ENCODE measurements around the gene TNRC6C. TPM values are rescaled to one million over a fixed set of nuclear protein-coding genes. Genes with fewer than 3 reads are reported as not detected.
A peak's percentile ranks its signal among the peaks of the same experiment; 100 is the strongest.

Gene TNRC6C
- total RNA-seq, 1 donor from 2014 or later: 24.6 TPM

GRCh38 chr17:78147315-78147998, 189.0 kb downstream of the TNRC6C start:
- ChIA-PET CTCF (interaction anchor here (1.0 to 2.6 kb wide), 4 partner anchors 10 to 29 kb away, joined by 4 to 13 read pairs (median 7); no protein-coding TSS in a partner anchor), POLR2A (interaction anchor here (0.5 to 48.2 kb wide), 5 partner anchors 16 to 588 kb away, joined by 3 to 2404 read pairs (median 6); partner anchors contain the start of genes AFMID, SYNGR2, TK1 and TMC6)
- no peaks in the 10 kb centered on the region for H3K27me3 Mint-ChIP-seq
- H3K4me1 Mint-ChIP-seq: peaks cover 87% of the 10 kb centered on the region
- no peak for DNase-seq
- H3K9me3 Mint-ChIP-seq: no peaks in the 10 kb centered on the region
- intact Hi-C loops (cut with micrococcal nuclease): loop anchor here (1.0 to 10.0 kb wide), 3 partner anchors 8 to 627 kb away; no protein-coding TSS in a partner anchor
- peak overlapping the region; percentile 94 for H3K27ac Mint-ChIP-seq
- H3K36me3 Mint-ChIP-seq (ENCODE audit: low read depth): peaks cover 3% of the 10 kb centered on the region
- ATAC-seq (ENCODE audit: low read depth): peak; percentile 78
- TF ChIP-seq, protein P1, sequence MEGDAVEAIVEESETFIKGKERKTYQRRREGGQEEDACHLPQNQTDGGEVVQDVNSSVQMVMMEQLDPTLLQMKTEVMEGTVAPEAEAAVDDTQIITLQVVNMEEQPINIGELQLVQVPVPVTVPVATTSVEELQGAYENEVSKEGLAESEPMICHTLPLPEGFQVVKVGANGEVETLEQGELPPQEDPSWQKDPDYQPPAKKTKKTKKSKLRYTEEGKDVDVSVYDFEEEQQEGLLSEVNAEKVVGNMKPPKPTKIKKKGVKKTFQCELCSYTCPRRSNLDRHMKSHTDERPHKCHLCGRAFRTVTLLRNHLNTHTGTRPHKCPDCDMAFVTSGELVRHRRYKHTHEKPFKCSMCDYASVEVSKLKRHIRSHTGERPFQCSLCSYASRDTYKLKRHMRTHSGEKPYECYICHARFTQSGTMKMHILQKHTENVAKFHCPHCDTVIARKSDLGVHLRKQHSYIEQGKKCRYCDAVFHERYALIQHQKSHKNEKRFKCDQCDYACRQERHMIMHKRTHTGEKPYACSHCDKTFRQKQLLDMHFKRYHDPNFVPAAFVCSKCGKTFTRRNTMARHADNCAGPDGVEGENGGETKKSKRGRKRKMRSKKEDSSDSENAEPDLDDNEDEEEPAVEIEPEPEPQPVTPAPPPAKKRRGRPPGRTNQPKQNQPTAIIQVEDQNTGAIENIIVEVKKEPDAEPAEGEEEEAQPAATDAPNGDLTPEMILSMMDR (IDR thresholded peaks at IDR 0.05): no peak
- peak overlapping the region; percentile 64 for H3K4me3 Mint-ChIP-seq

DNA sequence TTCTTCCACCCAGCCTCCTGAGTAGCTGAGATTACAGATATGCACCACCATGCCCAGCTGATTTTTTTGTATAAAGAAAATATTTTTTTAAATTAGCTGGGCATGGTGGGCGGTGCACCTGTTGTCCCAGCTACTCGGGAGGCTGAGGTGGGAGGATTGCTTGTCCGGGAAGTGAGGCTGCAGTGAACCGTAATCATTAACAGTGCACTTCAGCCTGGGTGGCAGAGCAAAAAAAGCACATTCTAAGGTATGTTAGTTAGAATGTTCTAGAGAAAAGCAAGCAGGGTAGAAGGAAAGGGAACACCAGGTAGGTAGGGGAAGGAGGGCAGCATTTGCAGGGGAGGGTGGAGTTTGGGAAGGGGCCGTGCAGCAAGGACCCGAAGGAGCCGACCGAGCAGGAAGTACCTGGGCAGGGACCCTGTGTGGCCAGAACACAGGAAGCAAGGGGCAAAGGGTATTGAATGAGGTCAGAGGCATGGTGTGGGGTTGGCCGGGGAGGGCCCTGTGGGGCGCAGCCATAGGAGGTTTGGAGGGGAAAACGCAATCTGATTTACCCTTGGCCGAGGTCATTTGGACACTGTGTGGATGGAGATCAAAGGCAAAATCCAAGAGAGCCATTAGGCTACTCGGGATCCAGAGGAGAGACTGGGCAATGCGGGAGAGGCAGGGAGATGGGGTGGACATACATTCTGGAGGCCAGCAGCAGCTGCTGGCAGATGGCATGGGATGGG, 189.9 kb downstream of the TNRC6C start:
- ChIA-PET POLR2A (interaction anchor here (0.5 to 48.2 kb wide), 7 partner anchors 17 to 825 kb away, joined by 3 to 2404 read pairs (median 4); partner anchors contain the start of genes AFMID, SYNGR2, TK1 and TMC6), CTCF (interaction anchor here (1.5 to 2.6 kb wide), 3 partner anchors 11 to 28 kb away, joined by 5 to 13 read pairs (median 9); no protein-coding TSS in a partner anchor)
- H3K27me3 Mint-ChIP-seq: no peaks in the 10 kb centered on the region
- DNase-seq: no peak
- no peaks in the 10 kb centered on the region for H3K36me3 Mint-ChIP-seq (ENCODE audit: low read depth)
- no peaks in the 10 kb centered on the region for H3K9me3 Mint-ChIP-seq
- H3K27ac Mint-ChIP-seq: peak overlapping the region; percentile 94
- TF ChIP-seq, protein P1 (IDR thresholded peaks at IDR 0.05): no peak
- peaks cover 86% of the 10 kb centered on the region for H3K4me1 Mint-ChIP-seq
- H3K4me3 Mint-ChIP-seq: peak overlapping the region; percentile 25
- intact Hi-C loops (cut with micrococcal nuclease): loop anchor here (10.0 kb wide), 1 partner anchor 626 kb away; no protein-coding TSS in a partner anchor
- no peak for ATAC-seq (ENCODE audit: low read depth)

- Mint-ChIP-seq H3K27me3 (no peaks in the 10 kb centered on the region), H3K27ac (peak overlapping the region; percentile 73), H3K36me3 (ENCODE audit: low read depth) (no peaks in the 10 kb centered on the region), H3K9me3 (no peaks in the 10 kb centered on the region), H3K4me3 (no peak overlapping the region), H3K4me1 (peaks cover 83% of the 10 kb centered on the region)
- no peak for ATAC-seq (ENCODE audit: low read depth)
- ChIA-PET CTCF (no interaction called here), POLR2A (interaction anchor here (0.6 to 48.2 kb wide), 4 partner anchors 20 to 192 kb away, joined by 3 to 2404 read pairs (median 523); partner anchors contain the start of genes AFMID, SYNGR2, TK1 and TMC6)
- TF ChIP-seq, protein P1 (IDR thresholded peaks at IDR 0.05): no peak
- intact Hi-C loops (cut with micrococcal nuclease): loop anchor here (10.0 kb wide), 1 partner anchor 687 kb away; no protein-coding TSS in a partner anchor
- DNase-seq: no peak
Observed at GRCh38 chr17:78151514-78152008, 193.1 kb downstream of the TNRC6C start.

DNA sequence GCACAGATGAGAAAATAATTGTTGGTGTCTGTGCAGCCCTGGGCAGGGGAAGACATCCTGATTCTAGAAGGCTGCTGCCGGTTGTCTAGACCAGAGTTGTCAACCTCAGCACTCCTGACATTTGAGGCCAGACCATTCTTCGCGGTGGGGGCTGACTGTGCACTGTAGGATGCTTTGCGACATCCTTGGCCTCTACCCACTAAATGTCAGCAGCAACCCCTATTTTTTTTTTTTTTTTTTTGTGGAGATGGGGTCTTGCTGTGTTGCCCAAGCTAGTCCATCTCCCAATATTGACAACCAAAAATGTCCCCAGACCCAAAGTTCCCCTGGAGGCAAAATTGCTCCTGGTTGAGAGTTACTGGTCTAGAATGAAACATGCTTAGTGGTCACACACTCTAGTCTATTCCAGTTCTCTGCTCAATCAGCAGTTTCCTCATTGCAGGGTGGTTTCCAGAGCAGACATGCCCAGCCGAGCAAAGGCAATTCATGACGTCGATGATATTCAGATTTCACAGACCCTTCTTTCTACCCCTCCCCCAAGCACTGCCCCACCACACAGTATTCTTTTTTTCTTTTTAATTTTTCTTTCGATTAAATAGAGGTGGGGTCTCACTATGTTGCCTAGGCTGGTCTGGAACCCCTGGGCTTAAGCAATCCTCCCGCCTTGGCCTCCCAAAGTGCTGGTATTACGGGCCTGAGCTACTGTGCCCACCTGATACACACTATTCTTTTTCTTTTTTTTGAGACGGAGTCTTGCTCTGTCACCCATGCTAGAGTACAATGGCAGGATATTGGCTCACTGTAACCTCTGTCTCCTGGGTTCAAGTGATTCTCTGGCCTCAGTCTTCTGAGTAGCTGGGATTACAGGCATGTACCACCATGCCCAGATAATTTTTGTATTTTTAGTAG, 196.7 kb downstream of the TNRC6C start:
- POLR2A ChIA-PET: interaction anchor here (0.7 to 48.2 kb wide), 3 partner anchors 18 to 1186 kb away, joined by 9 to 2404 read pairs (median 1040); partner anchors contain the start of genes AFMID, SYNGR2, TK1 and TMC6

More for the DNA sequence above, 196.7 kb downstream of the TNRC6C start:
- Mint-ChIP-seq H3K4me1 (peaks cover 82% of the 10 kb centered on the region), H3K9me3 (no peaks in the 10 kb centered on the region), H3K27me3 (no peaks in the 10 kb centered on the region), H3K27ac (peak overlapping the region; percentile 97), H3K4me3 (peak overlapping the region; percentile 72), H3K36me3 (ENCODE audit: low read depth) (no peaks in the 10 kb centered on the region)
- ATAC-seq (ENCODE audit: low read depth) (peak; percentile 74), DNase-seq (no peak)
- TF ChIP-seq, protein P1 (IDR thresholded peaks at IDR 0.05): no peak
- intact Hi-C loops (cut with micrococcal nuclease): loop anchor here (1.0 to 10.0 kb wide), 6 partner anchors 8 to 690 kb away; partner anchors contain the start of gene SYNGR2
- CTCF ChIA-PET: interaction anchor here (0.6 to 1.2 kb wide), 3 partner anchors 22 to 1973 kb away, joined by 3 to 4 read pairs (median 3); partner anchors contain the start of gene TNRC6C

Other genes with a start within 250 kb of the TNRC6C start
- 746 and 896 TPM in 2 replicates for gene TMC6, start 170.1 kb downstream of the TNRC6C start, total RNA-seq
- 166 and 181 TPM in 2 replicates for gene TMC8, start 172.1 kb downstream of the TNRC6C start, total RNA-seq
- gene C17orf99, start 187.7 kb downstream of the TNRC6C start, total RNA-seq: 5.2 and 7.1 TPM in 2 replicates
- 636 and 647 TPM in 2 replicates for gene SYNGR2, start 209.9 kb downstream of the TNRC6C start, total RNA-seq
- gene TK1, start 228.3 kb downstream of the TNRC6C start, total RNA-seq: 3.8 TPM in 2 replicates
- 11.2 and 15.4 TPM in 2 replicates for gene AFMID, start 228.7 kb downstream of the TNRC6C start, total RNA-seq

Measured in activated B cell treated with CpG ODN at 0.5 μM for 24 hours (primary cell).